ENCODE data around the gene SULT4A1.

DNA sequence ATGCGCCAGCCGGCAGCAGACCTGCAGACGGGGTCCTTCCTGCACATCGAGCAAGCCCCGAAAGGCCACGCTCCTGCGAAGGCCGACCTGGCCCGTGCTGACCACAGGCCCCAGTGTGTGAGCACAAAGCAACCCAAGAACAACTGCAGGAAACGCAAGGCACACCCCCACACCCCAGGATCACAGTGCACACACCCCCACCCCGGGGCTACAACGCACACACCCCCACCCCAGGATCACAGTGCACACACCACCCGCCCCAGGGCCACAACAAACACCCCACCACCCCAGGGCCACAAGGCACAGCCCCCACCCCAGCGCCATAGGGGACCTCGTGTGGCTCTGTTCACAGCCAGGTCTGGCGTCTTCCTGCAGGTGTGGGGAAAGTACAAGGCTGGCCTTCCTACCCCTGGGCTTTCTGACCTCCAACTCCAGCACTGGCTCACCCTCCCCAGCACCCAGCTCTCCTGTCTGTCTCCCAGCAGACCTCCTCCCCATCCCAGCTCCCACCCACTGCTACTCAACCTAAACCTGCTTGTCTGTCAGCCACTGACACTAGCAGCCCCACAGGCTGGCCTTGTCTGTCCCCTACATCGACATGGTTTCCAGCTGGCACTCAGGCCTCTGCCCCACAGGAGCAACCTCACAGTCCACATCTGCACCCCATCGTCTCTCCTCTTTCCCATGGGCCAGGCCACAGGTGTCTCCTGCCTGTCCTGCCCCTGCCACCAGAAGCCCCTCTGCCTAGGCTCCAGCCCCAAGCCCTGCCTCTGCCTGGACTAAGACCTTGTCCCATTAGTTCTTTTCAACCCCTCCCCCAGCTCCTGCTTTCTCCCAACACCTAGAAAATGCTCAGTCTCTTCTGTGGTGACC is 29.7 kb downstream of the SULT4A1 start:
- TF ChIP-seq YY1 (IDR thresholded peaks at IDR 0.05; ENCODE audit: insufficient read depth, insufficient read length) = no peak
- TF ChIP-seq ZNF274 (IDR thresholded peaks at IDR 0.05; ENCODE audit: low read depth, low read length) = no peak
- no peak for TF ChIP-seq SUZ12 (IDR thresholded peaks at IDR 0.05; ENCODE audit: extremely low read depth, insufficient read depth, insufficient read length)

Data from NT2/D1 (cell line).